BE2C (cell line): ENCODE data around the gene KRT5.

ENCODE experiments used
- DNase-seq: peaks from one replicate; pipeline ENCODE4 v3.0.0-alpha.2; 2020
- H3K27me3 ChIP-seq: fragments of 250-450 bp; sonication (Bioruptor Pico); 2 replicates; pipeline ENCODE4 v1.5.1; 2020; ENCODE audit warnings: mild to moderate bottlenecking
- H3K36me3 ChIP-seq: fragments of 250-450 bp; sonication (Bioruptor Pico); 2 replicates; pipeline ENCODE4 v1.5.1; 2020; ENCODE audit warnings: mild to moderate bottlenecking
- H3K4me1 ChIP-seq: fragments of 250-450 bp; sonication (Bioruptor Pico); 2 replicates; pipeline ENCODE4 v1.5.1; 2020
- H3K4me3 ChIP-seq: 2 replicates; pipeline ENCODE4 v1.5.1; 2011; ENCODE audit warnings: low read depth, low read length
- H3K9me3 ChIP-seq: fragments of 250-450 bp; sonication (Bioruptor Pico); 2 replicates; pipeline ENCODE4 v1.5.1; 2020
- CTCF ChIP-seq: IDR thresholded peaks from 2 replicates; pipeline ENCODE4 v1.5.1; 2012; ENCODE audit warnings: mild to moderate bottlenecking, low read depth, low read length

The KRT5 gene

GRCh38 chr12:52532636-52533035, 12.4 kb upstream of the KRT5 start:
- Histone ChIP-seq H3K36me3 (no peaks in the 10 kb centered on the region), H3K9me3 (no peaks in the 10 kb centered on the region), H3K4me3 (no peak overlapping the region), H3K4me1 (no peaks in the 10 kb centered on the region), H3K27me3 (peaks cover 13% of the 10 kb centered on the region)
- TF ChIP-seq CTCF: no peak
- no peak for DNase-seq

GRCh38 chr12:52531566-52532300, 11.5 kb upstream of the KRT5 start:
- no peak overlapping the region for H3K4me3 ChIP-seq
- DNase-seq: no peak
- TF ChIP-seq CTCF: no peak

GRCh38 chr12:52530905-52531304, 10.7 kb upstream of the KRT5 start:
- DNase-seq: no peak
- Histone ChIP-seq H3K4me3 (no peak overlapping the region), H3K36me3 (no peaks in the 10 kb centered on the region), H3K27me3 (peaks cover 13% of the 10 kb centered on the region), H3K9me3 (no peaks in the 10 kb centered on the region), H3K4me1 (no peaks in the 10 kb centered on the region)
- TF ChIP-seq CTCF: no peak

More at GRCh38 chr12:52531566-52532300, 11.5 kb upstream of the KRT5 start:
- Histone ChIP-seq H3K36me3 (no peaks in the 10 kb centered on the region), H3K27me3 (peaks cover 13% of the 10 kb centered on the region), H3K9me3 (no peaks in the 10 kb centered on the region), H3K4me1 (no peaks in the 10 kb centered on the region)

DNA sequence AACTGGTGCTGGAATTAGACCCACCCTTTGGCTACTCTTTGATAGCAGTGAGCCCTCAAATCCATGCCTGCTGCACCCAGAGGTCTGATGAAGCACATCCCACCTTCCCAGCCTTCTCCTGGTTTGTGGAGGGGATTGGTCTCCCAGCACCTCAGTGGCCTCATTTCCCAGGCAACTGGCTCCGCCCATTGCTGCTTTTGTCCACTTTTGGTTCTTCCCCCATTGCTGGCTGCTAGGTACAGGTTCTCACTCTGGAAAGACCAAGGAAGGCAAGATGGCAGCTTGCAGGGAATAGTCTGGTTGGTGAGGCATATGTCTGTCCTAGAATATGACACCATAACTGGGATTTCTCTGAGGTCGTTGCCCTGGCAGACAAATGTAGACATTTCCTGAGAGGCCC, 10.2 kb upstream of the KRT5 start:
- Histone ChIP-seq H3K4me3 (no peak overlapping the region), H3K27me3 (peaks cover 17% of the 10 kb centered on the region), H3K36me3 (no peaks in the 10 kb centered on the region), H3K9me3 (no peaks in the 10 kb centered on the region), H3K4me1 (no peaks in the 10 kb centered on the region)
- TF ChIP-seq CTCF: no peak
- DNase-seq: no peak

DNA sequence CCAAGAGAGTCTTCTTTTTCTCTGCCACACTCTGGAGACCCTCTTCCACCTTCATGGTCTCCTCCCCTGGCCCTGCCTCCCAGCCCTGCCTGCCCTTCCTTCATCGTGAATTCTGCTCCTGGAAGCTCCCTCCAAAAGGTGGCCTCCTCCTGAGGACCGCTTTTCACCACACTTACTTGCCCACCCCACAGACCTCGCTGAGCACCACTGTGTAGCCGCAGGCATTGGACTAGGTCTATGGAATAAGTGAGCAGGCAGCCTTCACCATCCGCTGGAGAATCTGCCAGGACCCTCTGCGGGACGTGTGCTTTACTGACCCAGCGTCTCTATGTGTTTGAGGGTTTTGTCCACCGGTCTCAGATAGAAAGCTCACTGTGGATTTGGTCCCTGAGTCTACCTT, 9.7 kb upstream of the KRT5 start:
- Histone ChIP-seq H3K4me1 (no peaks in the 10 kb centered on the region), H3K27me3 (peaks cover 21% of the 10 kb centered on the region), H3K36me3 (no peaks in the 10 kb centered on the region), H3K9me3 (no peaks in the 10 kb centered on the region), H3K4me3 (no peak overlapping the region)
- no peak for TF ChIP-seq CTCF
- no peak for DNase-seq

DNA sequence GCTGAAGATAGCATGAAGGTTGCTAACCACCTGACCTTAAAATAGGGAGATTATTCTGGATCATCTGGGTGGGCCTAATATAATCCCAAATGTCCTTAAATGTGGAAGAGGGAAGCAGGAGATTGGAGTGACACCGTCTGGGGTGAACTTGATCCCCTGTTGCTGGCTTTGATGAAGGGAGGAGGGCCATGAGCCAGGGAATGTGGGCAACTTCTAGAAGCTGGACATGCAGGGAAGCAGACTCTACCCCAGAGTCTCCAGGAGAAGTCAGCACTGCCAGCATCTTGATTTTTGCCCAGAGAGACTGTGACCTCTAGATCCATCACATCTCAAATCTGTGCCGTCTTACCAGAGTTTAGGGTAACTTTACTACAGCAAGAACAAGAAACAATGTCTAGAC, 9.2 kb upstream of the KRT5 start:
- Histone ChIP-seq H3K36me3 (no peaks in the 10 kb centered on the region), H3K4me1 (no peaks in the 10 kb centered on the region), H3K9me3 (no peaks in the 10 kb centered on the region), H3K4me3 (no peak overlapping the region), H3K27me3 (peaks cover 21% of the 10 kb centered on the region)
- no peak for DNase-seq
- TF ChIP-seq CTCF: no peak
